OCI-LY3 (cell line): Measurements from ENCODE around the gene EVA1A.

Experiments used
- CTCF ChIP-seq: fragments of 200-600, 300-600 bp; sonication (generic); IDR thresholded peaks from 2 replicates; pipeline ENCODE4 v1.5.1; 2014; ENCODE audit warnings: antibody characterized with exemption, low read length, low read depth
- EZH2phosphoT487 ChIP-seq: fragments of 200-600 bp; shearing (Covaris generic); IDR thresholded peaks from 2 replicates; pipeline ENCODE4 v1.6.1; 2018; ENCODE audit warnings: antibody characterized with exemption, mixed run types, low read depth

- TF ChIP-seq CTCF (no peak), EZH2phosphoT487 (no peak)
Measured at GRCh38 chr2:75474115-75474514, 86.6 kb downstream of the EVA1A start.
